GM19099 (cell line): ENCODE results near the gene TNFSF13.
A peak's percentile ranks its signal among the peaks of the same experiment; 100 is the strongest.

Experiments
- POLR2A ChIP-seq: IDR thresholded peaks from 3 replicates; pipeline ENCODE4 v1.6.1; 2011; ENCODE audit warnings: low read depth; ENCODE audit not compliant: insufficient read length; ENCODE audit errors: extremely low read depth

The TNFSF13 gene

DNA sequence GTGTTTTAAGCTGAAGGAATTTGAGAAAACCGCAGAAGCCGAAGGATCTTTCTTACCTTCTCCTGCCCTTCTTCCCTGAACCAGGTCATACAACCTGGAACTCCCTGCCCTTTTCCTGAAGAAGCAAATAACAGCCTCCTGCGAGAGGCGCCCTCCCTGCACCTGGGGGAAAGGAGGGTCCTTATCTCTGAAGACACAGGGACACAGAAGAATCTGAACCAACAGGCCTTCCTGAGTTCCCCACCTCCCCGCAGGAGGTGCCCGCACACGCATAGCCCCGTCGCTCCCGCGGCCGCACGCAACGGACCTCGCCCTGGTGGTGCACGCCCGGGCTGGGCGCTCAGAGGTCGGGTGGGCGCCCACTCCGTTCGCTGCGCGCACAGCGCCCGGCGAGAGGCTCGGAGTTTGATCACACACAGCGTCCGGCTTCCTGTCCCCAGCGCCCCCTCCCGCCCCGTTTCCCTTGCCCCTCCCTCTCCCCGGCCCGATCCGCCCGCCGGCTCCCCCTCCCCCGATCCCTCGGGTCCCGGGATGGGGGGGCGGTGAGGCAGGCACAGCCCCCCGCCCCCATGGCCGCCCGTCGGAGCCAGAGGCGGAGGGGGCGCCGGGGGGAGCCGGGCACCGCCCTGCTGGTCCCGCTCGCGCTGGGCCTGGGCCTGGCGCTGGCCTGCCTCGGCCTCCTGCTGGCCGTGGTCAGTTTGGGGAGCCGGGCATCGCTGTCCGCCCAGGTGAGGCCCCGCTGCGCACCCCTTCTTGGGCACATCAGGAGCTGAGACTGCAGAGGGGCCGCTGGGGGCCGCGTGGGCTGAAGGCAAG, 9.8 kb upstream of the TNFSF13 start, which contains the start of gene TNFSF12:
Gene TNFSF12 (plus strand): TSS at position 474 of the 816 bp plus-strand sequence. CDS start 96 bp downstream, at position 570.
- TF ChIP-seq POLR2A: peak; percentile 76

DNA sequence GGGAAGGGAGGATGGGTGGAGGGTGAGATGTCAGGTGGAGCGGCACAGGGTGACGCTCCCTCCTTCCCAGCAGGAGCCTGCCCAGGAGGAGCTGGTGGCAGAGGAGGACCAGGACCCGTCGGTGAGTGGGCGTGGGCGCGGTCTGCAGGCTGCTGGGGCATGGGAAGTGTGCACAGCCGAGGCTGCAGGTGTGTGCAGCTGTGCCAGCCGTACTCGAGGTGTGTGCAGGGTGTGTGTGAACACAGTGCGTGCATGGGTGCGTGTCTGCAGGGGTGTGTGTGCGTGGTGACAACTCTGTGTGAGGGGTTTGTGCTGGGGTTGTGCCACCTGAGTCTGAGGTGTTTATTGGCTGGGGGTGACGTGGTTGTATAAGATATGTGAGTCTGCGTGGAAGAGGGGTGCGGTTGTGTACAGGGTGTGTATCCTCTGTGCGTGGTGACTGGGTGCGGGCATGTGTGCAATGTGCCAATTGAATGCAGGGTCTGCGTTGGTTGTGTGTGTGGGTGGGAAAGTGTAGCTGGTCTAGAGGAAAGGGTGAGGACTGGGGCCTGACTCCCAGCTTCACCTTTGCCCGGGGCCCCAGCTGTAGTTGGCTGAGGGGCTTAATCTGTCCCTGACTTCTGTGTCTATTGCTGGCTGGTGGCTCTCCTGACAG, 9.0 kb upstream of the TNFSF13 start:
- TF ChIP-seq POLR2A: no peak

DNA sequence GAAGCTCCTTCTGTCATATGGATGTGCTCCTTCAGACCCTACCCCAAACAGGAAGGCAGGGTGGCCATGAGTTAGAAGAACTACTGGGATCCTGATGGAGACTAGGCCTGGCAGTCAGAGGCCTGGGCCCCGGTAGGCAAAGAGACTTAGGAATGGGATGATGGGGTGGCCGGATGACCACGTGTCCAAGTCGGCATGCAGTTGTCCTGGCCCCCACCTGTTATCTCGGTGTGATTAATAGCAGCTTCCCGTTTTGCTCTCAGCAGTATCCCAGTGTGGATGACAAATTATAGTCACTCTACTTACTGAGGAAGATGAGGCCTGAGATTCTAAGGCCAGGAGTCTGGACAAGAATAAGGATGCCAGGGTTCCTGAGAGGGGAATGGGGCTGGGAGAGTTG, 8.2 kb upstream of the TNFSF13 start:
- TF ChIP-seq POLR2A: no peak

DNA sequence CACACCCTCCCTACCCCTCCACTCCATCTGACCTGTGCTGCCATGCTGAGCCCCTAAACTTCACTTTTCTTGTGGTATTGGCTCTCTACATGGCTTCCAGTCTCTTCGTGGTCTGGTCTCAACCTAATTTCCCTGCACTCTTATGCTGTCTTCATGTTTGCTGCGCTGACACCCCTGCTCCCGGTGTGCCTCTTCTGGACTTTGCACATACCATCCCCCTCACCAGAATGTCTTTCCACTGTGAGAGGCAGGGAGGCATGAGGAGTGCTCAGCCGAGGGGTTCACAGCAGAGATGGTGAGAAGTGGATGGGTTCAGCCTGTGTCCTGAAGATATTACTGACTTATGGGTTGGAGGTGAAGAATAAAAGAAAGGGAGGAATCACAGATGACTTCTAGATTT, 7.2 kb upstream of the TNFSF13 start:
- no peak for TF ChIP-seq POLR2A

DNA sequence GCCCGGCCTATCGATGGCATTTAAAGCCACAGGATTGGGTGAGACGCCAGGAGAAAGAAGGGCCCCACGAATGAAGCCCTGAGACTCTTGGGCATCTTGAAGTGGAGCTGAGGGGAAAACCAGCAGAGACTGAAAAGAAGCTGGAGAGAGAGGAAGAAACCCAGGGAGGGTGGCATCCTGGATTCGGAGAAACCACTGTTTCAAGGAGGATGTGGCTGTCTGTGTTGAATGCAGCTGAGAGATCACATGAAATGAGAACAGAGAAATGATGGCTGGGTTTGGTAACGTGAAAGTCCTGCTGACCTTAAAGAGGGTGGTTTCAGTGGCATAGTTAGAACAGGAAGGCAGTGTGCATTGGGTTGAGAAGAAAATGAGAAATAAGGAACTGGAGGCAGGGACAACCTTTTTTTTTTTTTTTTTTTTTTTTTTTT, 5.9 kb upstream of the TNFSF13 start:
- no peak for TF ChIP-seq POLR2A

DNA sequence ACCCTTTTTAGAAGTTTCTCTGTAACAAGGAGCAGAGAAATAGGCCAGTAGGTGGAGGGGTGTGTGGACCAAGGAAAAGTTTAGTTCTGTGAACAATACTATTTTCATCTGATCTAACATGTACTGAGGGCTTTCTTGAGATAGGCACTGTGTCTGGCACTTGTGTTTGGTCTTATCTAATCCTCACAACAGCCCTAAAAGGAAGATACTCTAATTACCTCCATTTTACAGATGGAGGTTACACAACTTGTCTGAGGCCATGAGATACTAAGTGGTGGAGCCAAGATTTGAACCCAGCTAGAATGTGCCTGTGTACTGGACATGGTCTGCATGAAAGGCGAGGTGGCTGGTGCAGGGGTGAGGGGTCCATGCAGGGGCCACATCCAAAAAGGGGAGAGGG, 5.2 kb upstream of the TNFSF13 start:
- TF ChIP-seq POLR2A: no peak

DNA sequence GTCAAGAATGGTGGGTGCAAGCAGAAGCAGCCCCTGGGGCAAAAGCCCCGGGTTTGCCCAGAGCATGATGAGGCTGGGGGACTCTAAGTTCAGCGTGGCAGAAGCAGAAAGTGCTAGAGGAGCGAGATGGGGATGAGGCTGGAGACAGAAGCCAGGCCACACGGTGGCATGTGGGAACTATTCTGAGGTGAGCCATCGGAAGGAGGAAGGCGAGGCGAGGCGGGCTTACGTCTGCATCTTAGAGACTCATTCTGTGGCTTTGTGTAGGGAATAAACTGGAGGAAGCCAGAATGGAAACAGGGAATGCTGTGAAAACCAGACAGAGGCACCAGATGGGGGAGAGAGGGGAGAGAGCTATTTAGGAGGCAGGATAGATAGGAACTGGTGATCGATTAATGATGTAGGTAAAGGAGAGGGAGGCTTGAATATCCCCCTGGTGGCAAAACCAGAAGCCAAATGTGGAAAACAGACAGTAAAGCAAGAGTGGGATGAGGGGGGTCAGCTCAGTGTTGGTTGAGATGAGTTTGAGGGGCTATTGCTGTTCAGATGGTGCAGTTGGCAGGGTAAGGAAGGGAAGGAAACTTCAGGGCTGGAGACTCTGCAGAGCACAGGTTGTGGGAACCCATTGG, 3.1 kb upstream of the TNFSF13 start:
- TF ChIP-seq POLR2A: no peak

DNA sequence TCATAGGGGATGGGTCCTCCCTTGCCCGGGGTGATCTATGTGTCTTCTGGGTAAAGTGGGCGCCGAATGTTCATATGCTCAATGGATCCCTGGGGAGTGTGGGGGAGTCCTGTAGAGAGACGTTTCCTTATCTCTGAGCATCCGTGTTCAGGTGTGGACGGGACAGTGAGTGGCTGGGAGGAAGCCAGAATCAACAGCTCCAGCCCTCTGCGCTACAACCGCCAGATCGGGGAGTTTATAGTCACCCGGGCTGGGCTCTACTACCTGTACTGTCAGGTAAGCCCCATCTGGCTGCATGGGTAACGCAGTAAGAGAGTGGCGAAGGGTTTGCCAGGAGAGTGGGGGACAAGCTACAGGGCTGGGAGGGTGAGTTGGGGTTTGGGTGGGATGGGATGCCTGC, 1.9 kb upstream of the TNFSF13 start:
- TF ChIP-seq POLR2A: no peak

DNA sequence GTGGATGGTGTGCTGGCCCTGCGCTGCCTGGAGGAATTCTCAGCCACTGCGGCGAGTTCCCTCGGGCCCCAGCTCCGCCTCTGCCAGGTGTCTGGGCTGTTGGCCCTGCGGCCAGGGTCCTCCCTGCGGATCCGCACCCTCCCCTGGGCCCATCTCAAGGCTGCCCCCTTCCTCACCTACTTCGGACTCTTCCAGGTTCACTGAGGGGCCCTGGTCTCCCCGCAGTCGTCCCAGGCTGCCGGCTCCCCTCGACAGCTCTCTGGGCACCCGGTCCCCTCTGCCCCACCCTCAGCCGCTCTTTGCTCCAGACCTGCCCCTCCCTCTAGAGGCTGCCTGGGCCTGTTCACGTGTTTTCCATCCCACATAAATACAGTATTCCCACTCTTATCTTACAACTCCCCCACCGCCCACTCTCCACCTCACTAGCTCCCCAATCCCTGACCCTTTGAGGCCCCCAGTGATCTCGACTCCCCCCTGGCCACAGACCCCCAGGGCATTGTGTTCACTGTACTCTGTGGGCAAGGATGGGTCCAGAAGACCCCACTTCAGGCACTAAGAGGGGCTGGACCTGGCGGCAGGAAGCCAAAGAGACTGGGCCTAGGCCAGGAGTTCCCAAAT, 1.3 kb upstream of the TNFSF13 start:
- TF ChIP-seq POLR2A: no peak

DNA sequence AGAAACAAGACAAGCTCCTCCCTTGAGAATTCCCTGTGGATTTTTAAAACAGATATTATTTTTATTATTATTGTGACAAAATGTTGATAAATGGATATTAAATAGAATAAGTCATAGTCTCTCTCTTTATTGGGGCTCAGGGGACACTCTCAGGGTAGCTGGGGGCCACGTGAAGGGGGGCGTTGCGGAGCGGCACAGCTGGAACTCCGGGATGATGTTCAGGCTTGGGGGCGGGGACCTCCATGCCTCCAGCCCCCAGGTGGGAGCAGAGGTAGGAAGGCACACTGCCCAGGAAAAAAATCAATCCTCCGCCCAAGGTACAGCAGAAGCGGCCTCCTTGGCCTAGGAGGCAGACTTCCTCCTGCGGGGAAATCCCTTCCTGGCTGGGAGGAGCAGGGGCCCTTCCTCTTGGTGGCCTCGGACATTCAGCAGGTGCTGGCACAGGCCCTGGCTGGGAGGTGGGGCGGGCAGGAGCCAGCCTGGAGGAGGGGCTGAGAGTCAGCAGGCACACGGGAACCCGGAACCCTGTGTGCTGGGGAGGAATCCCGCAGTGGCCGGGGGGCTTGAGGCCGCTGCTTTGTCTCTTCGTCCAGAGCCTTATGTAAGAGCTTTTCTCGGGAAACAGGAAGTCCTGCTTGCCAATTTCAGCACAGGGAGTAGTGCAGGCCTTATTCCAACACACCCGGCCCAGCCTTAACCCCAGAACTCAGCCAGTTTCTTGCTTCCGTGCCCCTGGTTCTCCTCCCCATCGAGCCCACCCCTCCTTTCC, 591 bp upstream of the TNFSF13 start:
- peak; percentile 67 for TF ChIP-seq POLR2A

DNA sequence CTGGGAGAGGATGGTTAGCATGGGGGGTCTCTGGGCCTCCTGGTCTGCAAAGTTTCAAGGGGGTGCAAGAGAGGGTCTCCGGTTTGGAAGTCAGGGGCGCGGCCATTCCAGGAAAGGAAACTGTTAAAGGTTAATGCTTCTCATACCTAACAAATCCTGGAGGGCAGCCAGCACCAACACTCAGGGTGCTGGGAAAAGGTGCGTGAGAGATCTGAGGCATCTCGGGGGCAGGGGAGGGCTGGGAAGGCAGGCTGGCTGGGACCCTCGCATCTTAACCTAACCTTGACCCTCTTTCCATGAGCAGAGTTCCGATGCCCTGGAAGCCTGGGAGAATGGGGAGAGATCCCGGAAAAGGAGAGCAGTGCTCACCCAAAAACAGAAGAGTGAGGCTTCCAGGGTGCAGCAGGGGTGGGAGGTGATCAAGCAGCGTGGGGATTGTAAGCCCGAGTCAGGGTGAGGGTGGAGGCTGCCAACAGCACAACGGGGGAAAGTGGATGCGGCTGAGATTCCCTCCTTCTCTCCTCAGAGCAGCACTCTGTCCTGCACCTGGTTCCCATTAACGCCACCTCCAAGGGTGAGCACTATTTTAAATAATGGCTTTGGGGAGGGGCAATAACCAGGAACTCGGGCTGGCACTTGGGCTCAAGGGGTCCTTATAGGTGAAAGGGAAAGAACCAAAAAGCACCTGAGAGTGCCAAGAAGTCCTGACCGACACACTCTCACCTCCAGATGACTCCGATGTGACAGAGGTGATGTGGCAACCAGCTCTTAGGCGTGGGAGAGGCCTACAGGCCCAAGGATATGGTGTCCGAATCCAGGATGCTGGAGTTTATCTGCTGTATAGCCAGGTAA, 996 bp downstream of the TNFSF13 start:
- TF ChIP-seq POLR2A: no peak

DNA sequence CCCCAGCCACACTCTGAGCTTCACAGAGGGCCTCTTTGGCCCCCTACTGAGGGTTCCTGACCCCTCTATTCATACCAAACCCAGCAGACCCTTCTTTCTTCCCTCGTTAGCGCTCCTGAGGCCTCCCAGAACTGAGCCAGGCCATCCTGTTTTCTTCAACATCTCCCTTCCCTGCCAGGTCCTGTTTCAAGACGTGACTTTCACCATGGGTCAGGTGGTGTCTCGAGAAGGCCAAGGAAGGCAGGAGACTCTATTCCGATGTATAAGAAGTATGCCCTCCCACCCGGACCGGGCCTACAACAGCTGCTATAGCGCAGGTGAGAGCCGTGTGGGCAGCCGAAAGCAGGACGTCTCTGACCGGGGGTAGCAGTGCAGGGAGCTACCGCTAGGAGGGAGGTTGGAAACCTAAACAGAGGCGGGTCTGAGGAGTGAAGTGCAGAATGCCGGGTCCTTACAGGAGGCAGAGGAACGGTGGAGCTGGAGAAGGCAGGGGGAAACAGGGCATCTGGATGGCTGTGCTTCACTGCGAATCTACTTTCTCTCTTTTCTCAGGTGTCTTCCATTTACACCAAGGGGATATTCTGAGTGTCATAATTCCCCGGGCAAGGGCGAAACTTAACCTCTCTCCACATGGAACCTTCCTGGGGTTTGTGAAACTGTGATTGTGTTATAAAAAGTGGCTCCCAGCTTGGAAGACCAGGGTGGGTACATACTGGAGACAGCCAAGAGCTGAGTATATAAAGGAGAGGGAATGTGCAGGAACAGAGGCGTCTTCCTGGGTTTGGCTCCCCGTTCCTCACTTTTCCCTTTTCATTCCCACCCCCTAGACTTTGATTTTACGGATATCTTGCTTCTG, 1.9 kb downstream of the TNFSF13 start:
- peak; percentile 22 for TF ChIP-seq POLR2A
